Neural progenitor cell (in vitro differentiated cells): ENCODE results near the gene PREX1. TPM values are rescaled to one million over a fixed set of nuclear protein-coding genes. Genes with fewer than 3 reads are reported as not detected.

Experiments used
- DNase-seq: peaks from one replicate; pipeline ENCODE4 v3.0.0-alpha.2; 2016; ENCODE audit warnings: low spot score
- H2AFZ ChIP-seq: fragments of 200-600 bp; sonication (generic); replicated peaks from 2 replicates; pipeline ENCODE4 v1.6.1; 2016; ENCODE audit warnings: antibody characterized with exemption
- H3F3A ChIP-seq: fragments of 200-600 bp; sonication (generic); 2 replicates; pipeline ENCODE4 v1.6.1; 2016; ENCODE audit warnings: antibody characterized with exemption, low read depth
- H3K27ac ChIP-seq: fragments of 200-600 bp; sonication (generic); 2 replicates; pipeline ENCODE4 v1.5.1; 2016; ENCODE audit warnings: mild to moderate bottlenecking
- H3K27me3 ChIP-seq: fragments of 200-600 bp; sonication (generic); 2 replicates; pipeline ENCODE4 v1.6.1; 2016; ENCODE audit warnings: mild to moderate bottlenecking, moderate library complexity
- H3K36me3 ChIP-seq: fragments of 200-600 bp; sonication (generic); 2 replicates; pipeline ENCODE4 v1.5.1; 2016
- H3K4me1 ChIP-seq: fragments of 200-600 bp; sonication (generic); 2 replicates; pipeline ENCODE4 v1.6.1; 2016; ENCODE audit warnings: mixed run types
- H3K4me2 ChIP-seq: fragments of 200-600 bp; sonication (generic); 2 replicates; pipeline ENCODE4 v1.6.1; 2016
- H3K4me3 ChIP-seq: fragments of 200-600 bp; sonication (generic); 2 replicates; pipeline ENCODE4 v1.5.1; 2016
- H3K79me2 ChIP-seq: fragments of 200-600 bp; sonication (generic); 2 replicates; pipeline ENCODE4 v1.6.1; 2016; ENCODE audit warnings: low read depth
- H3K9ac ChIP-seq: fragments of 200-600 bp; sonication (generic); 2 replicates; pipeline ENCODE4 v1.6.1; 2016
- H3K9me3 ChIP-seq: fragments of 200-600 bp; sonication (generic); 2 replicates; pipeline ENCODE4 v1.5.1; 2016; ENCODE audit warnings: low read depth
- H4K20me1 ChIP-seq: fragments of 200-600 bp; sonication (generic); 2 replicates; pipeline ENCODE4 v1.6.1; 2016; ENCODE audit warnings: low read depth
- H3K27ac Mint-ChIP-seq: 3 replicates; pipeline ENCODE4 v1.8.0; 2021; ENCODE audit warnings: mixed read lengths
- H3K27me3 Mint-ChIP-seq: 2 replicates; pipeline ENCODE4 v1.8.0; 2022; ENCODE audit warnings: low read depth, mild to moderate bottlenecking, inconsistent platforms, moderate library complexity, mixed read lengths; ENCODE audit not compliant: insufficient read depth
- H3K36me3 Mint-ChIP-seq: 3 replicates; pipeline ENCODE4 v1.8.0; 2021; ENCODE audit warnings: mixed read lengths
- H3K4me1 Mint-ChIP-seq: 3 replicates; pipeline ENCODE4 v1.8.0; 2021; ENCODE audit warnings: mixed read lengths
- H3K4me3 Mint-ChIP-seq: 3 replicates; pipeline ENCODE4 v1.8.0; 2021; ENCODE audit warnings: mild to moderate bottlenecking, moderate library complexity, mixed read lengths
- H3K9me3 Mint-ChIP-seq: 3 replicates; pipeline ENCODE4 v1.8.0; 2020; ENCODE audit warnings: mixed read lengths
- EZH2 ChIP-seq: fragments of 200-600 bp; sonication (generic); IDR thresholded peaks from 2 replicates; pipeline ENCODE4 v1.6.1; 2017; ENCODE audit warnings: antibody characterized with exemption, mild to moderate bottlenecking, moderate library complexity
- EZH2phosphoT487 ChIP-seq: fragments of 200-600 bp; sonication (generic); IDR thresholded peaks from 2 replicates; pipeline ENCODE4 v1.6.1; 2017; ENCODE audit warnings: antibody characterized with exemption
- total RNA-seq: library from RNA; depleted of rRNA; stranded (reverse); fragments of >200 nt; gene quantifications from 2 replicates; pipeline ENCODE4 v1.2.3, GENCODE V29; 2015; ENCODE audit warnings: low replicate concordance
- TF ChIP-seq, protein P1 (sequence below): fragments of 200-600 bp; sonication (generic); IDR thresholded peaks from 2 replicates; pipeline ENCODE4 v1.5.1; 2017; ENCODE audit warnings: antibody characterized with exemption, mild to moderate bottlenecking

PREX1 gene
- total RNA-seq, 1 donor from 2014 or later: 4.5 TPM

DNA sequence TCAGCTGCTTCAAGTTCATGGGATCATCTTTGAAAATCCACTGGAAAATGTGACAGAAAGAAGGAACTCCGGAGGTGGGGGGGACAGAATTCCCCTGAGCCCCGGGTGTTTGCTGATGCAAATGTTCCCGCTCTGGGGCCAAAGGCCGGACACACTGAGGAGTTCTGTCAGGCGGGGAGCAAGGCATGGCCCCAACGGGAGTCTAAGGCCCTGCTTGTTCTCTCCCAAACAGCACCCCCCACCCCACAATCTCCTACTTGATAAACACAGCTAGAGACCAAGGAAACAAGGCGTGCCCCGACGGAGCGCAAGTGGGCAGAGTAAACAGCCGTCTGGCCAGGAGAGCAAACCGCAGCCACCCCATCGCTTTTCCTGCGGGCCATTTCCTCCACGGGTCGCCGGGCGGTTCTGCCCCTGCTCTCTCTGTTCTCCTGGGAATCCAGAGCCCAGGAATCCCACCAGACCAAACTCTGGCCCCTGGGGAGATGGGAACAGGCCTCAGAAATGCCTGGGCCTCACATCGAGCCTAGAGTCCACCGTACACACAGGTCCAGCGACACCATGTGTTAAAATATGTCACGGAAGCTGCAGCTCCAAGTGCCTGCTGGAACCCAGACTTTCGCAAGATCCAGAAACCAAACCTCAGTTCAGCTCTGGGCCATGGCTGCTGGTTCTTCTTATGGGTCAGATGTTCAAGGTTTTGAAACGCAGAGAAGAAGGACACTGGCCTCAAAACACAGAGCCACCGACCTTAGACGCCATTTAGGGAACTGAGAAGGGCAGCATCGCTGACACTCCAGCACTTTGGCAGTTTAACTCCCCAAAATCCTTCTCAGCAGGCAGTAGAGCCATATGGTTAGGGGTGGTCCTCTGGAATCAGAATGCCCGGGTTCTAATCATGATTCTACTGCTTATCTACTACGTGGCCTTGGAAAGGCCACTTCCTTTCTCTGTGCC lies 104.2 kb downstream of the PREX1 start:
- DNase-seq: no peak
- peak overlapping the region; percentile 34 for H3K27ac Mint-ChIP-seq
- Histone ChIP-seq H3K27ac (no peak overlapping the region), H2AFZ (no peak overlapping the region), H3F3A (no peaks in the 10 kb centered on the region), H3K4me1 (peaks cover 5% of the 10 kb centered on the region), H3K9ac (no peak overlapping the region), H3K36me3 (no peaks in the 10 kb centered on the region), H3K79me2 (no peaks in the 10 kb centered on the region), H3K9me3 (no peaks in the 10 kb centered on the region), H3K27me3 (no peaks in the 10 kb centered on the region), H3K4me2 (no peak overlapping the region), H3K4me3 (no peak overlapping the region), H4K20me1 (peaks cover 4% of the 10 kb centered on the region)
- H3K27me3 Mint-ChIP-seq: peaks cover 6% of the 10 kb centered on the region
- H3K36me3 Mint-ChIP-seq: peaks cover 20% of the 10 kb centered on the region
- H3K4me3 Mint-ChIP-seq: no peak overlapping the region
- TF ChIP-seq, protein P1, sequence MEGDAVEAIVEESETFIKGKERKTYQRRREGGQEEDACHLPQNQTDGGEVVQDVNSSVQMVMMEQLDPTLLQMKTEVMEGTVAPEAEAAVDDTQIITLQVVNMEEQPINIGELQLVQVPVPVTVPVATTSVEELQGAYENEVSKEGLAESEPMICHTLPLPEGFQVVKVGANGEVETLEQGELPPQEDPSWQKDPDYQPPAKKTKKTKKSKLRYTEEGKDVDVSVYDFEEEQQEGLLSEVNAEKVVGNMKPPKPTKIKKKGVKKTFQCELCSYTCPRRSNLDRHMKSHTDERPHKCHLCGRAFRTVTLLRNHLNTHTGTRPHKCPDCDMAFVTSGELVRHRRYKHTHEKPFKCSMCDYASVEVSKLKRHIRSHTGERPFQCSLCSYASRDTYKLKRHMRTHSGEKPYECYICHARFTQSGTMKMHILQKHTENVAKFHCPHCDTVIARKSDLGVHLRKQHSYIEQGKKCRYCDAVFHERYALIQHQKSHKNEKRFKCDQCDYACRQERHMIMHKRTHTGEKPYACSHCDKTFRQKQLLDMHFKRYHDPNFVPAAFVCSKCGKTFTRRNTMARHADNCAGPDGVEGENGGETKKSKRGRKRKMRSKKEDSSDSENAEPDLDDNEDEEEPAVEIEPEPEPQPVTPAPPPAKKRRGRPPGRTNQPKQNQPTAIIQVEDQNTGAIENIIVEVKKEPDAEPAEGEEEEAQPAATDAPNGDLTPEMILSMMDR: no peak
- no peak for TF ChIP-seq EZH2
- no peak for TF ChIP-seq EZH2phosphoT487
- H3K4me1 Mint-ChIP-seq: peaks cover 46% of the 10 kb centered on the region
- H3K9me3 Mint-ChIP-seq: no peaks in the 10 kb centered on the region

DNA sequence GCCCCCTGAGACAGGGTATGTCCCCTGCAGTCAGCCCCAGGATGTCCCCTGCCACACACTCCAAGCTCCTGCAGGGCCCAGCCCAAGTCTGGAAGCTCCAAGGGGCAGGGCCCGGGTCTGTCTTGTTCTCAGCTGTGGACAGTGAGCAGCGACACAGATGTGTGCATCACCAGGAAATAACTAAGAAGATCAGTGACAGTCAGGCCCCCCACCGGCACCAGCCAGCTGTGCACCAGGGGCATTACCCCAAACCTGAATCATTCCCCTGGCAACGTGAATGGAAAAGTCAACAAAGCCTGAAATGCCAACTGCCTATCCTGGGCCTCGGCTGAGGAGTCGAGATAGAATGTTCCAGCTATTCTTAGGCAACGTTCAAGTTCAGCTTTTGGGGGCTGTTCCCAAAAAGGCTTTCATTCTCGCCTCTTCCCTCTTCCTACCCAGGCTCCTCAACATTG lies 105.0 kb downstream of the PREX1 start:
- Mint-ChIP-seq H3K36me3 (peaks cover 20% of the 10 kb centered on the region), H3K27ac (peak overlapping the region; percentile 34)
- no peaks in the 10 kb centered on the region for H3K4me1 ChIP-seq

DNA sequence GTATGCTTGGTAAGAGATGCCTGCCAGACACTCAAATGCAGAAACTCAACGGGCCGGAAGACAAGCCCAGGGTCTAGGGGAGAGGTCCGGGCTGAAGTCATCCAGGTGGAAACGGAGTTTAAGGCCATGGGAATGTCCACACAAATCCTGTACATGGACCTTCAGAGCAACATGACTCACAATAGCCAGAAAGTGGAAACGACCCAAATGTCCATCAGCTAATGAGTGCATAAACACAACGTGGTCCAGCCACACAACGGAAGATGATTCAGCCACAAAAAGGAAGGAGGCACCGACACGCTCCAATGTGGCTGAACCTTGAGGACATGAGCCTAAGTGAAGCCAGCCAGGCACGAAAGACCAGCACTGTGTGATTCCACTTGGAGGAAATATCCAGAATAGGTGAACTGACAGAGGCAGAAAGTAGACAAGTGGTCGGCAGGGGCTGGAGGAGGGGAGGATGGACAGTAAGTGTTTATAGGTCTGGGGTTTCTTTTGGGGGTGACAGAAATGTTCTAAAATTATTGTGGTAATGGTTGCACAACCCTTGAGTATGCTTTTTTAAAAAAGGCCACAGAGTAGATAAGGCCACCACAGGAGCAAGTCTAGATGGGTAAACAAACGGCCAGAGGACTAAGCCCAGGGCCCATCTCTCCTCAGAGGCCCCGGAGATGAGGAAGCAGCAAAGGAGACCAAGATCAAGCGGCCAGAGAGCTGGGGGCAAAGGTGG lies 105.6 kb downstream of the PREX1 start:
- no peaks in the 10 kb centered on the region for H3K4me1 ChIP-seq
- H3K9me3 Mint-ChIP-seq: no peaks in the 10 kb centered on the region
- peaks cover 49% of the 10 kb centered on the region for H3K4me1 Mint-ChIP-seq

More for the DNA sequence above, 105.0 kb downstream of the PREX1 start:
- no peak overlapping the region for H3K4me2 ChIP-seq
- H3K36me3 ChIP-seq: no peaks in the 10 kb centered on the region
- peaks cover 46% of the 10 kb centered on the region for H3K4me1 Mint-ChIP-seq
- H3F3A ChIP-seq: no peaks in the 10 kb centered on the region
- H3K9me3 ChIP-seq: no peaks in the 10 kb centered on the region
- H3K4me3 Mint-ChIP-seq: no peak overlapping the region
- H3K27ac ChIP-seq: no peak overlapping the region
- H3K79me2 ChIP-seq: no peaks in the 10 kb centered on the region
- H2AFZ ChIP-seq: no peak overlapping the region
- no peak overlapping the region for H3K9ac ChIP-seq
- TF ChIP-seq, protein P1: no peak
- H3K27me3 ChIP-seq: no peaks in the 10 kb centered on the region
- H3K27me3 Mint-ChIP-seq: peaks cover 6% of the 10 kb centered on the region
- peaks cover 4% of the 10 kb centered on the region for H4K20me1 ChIP-seq
- no peaks in the 10 kb centered on the region for H3K9me3 Mint-ChIP-seq
- DNase-seq: no peak
- H3K4me3 ChIP-seq: no peak overlapping the region

More for the DNA sequence above, 105.6 kb downstream of the PREX1 start:
- H3K27me3 Mint-ChIP-seq: peaks cover 6% of the 10 kb centered on the region
- H2AFZ ChIP-seq: no peak overlapping the region
- H3K4me2 ChIP-seq: no peak overlapping the region
- H3K36me3 Mint-ChIP-seq: peaks cover 20% of the 10 kb centered on the region
- H3K9me3 ChIP-seq: no peaks in the 10 kb centered on the region
- TF ChIP-seq EZH2: no peak
- TF ChIP-seq, protein P1: no peak
- no peak for TF ChIP-seq EZH2phosphoT487
- H3K27ac Mint-ChIP-seq: peak overlapping the region; percentile 67
- H3K4me3 Mint-ChIP-seq: no peak overlapping the region
- H3K79me2 ChIP-seq: no peaks in the 10 kb centered on the region
- no peak overlapping the region for H3K4me3 ChIP-seq
- H3K27me3 ChIP-seq: no peaks in the 10 kb centered on the region
- no peaks in the 10 kb centered on the region for H3K36me3 ChIP-seq
- no peaks in the 10 kb centered on the region for H3F3A ChIP-seq
- no peak for DNase-seq
- peaks cover 4% of the 10 kb centered on the region for H4K20me1 ChIP-seq
- no peak overlapping the region for H3K27ac ChIP-seq
- H3K9ac ChIP-seq: no peak overlapping the region
